Endothelial cell of umbilical vein (primary cell): Measurements from ENCODE around the gene BCR. TPM values are rescaled to one million over a fixed set of nuclear protein-coding genes. Genes with fewer than 3 reads are reported as not detected.

Source experiments
- BruUV-seq: library from RNA; stranded (reverse); fragments of 400-500 nt; replicated peaks from 2 replicates; lab custom pipeline; 2021; lab: Mats Ljungman, UMichigan
- CTCF ChIA-PET: fragments of 300-600, 350-600 bp; sonication (Branson Sonifier 250); formaldehyde crosslinking; loops from one replicate; lab custom pipeline; 2021; ENCODE audit warnings: antibody characterized with exemption, inconsistent platforms; lab: Charles Lee
- POLR2A ChIA-PET: fragments of 300-600, 350-600 bp; sonication (Branson Sonifier 250); formaldehyde crosslinking; loops from one replicate; lab custom pipeline; 2021; ENCODE audit warnings: antibody characterized with exemption, inconsistent platforms; lab: Charles Lee
- DNase-seq: peaks from one replicate; pipeline ENCODE4 v3.0.0-alpha.2; 2011; ENCODE audit warnings: low read depth, low spot score
- FAIRE-seq: peaks from 2 replicates; lab custom pipeline; 2011; peaks lifted over from hg19 to GRCh38; lab: Jason Lieb, UNC
- H2AFZ ChIP-seq: 2 replicates; pipeline ENCODE4 v1.6.0; 2012; ENCODE audit warnings: low read depth, low read length, control low read depth, inconsistent platforms
- H3K27ac ChIP-seq: 2 replicates; pipeline ENCODE4 v1.5.1; 2011; ENCODE audit warnings: low read depth, mild to moderate bottlenecking, control low read depth, low read length, moderate library complexity; ENCODE audit not compliant: insufficient read depth
- H3K27me3 ChIP-seq, 2 experiments: 2 replicates each; pipeline versions ENCODE4 v1.6.0 to v1.6.1; 2011; ENCODE audit warnings: low read length in 2 of 2, mixed read lengths in 1 of 2; ENCODE audit not compliant: control insufficient read depth in 2 of 2, insufficient read depth in 2 of 2
- H3K36me3 ChIP-seq, 2 experiments: 2 replicates in 1 of 2; 3 replicates in 1 of 2; pipeline ENCODE4 v1.5.1; 2011; ENCODE audit warnings: low read length in 2 of 2, mild to moderate bottlenecking in 1 of 2, moderate library complexity in 1 of 2; ENCODE audit not compliant: control insufficient read depth in 2 of 2, insufficient read depth in 2 of 2; ENCODE audit errors: extremely low read depth in 1 of 2
- H3K4me1 ChIP-seq: 3 replicates; pipeline ENCODE4 v1.5.1; 2011; ENCODE audit warnings: mild to moderate bottlenecking, low read length; ENCODE audit not compliant: control insufficient read depth, insufficient read depth; ENCODE audit errors: extremely low read depth
- H3K4me2 ChIP-seq: 2 replicates; pipeline ENCODE4 v1.6.1; 2011; ENCODE audit warnings: low read length, control low read depth, mixed read lengths; ENCODE audit not compliant: insufficient read depth
- H3K4me3 ChIP-seq, 3 experiments: fragments of 200-600 bp in 1 of 3; sonication (generic), shearing (Covaris generic) in 1 of 3; replicated peaks in 1 of 3; 2 replicates each; pipeline ENCODE4 v1.5.1; 2011 to 2016; ENCODE audit warnings: control low read depth in 3 of 3, low read length in 3 of 3, mild to moderate bottlenecking in 2 of 3, inconsistent platforms in 1 of 3, low read depth in 1 of 3, moderate library complexity in 1 of 3; ENCODE audit not compliant: insufficient read depth in 1 of 3
- H3K79me2 ChIP-seq: 2 replicates; pipeline ENCODE4 v1.6.0; 2012; ENCODE audit warnings: low read length, inconsistent platforms; ENCODE audit not compliant: control insufficient read depth, insufficient read depth
- H3K9ac ChIP-seq: replicated peaks from 2 replicates; pipeline ENCODE3; 2011; ENCODE audit warnings: low read length, control low read depth; ENCODE audit not compliant: insufficient read depth; ENCODE audit errors: extremely low read depth
- H3K9me1 ChIP-seq: replicated peaks from 3 replicates; pipeline ENCODE4 v1.6.0; 2011; ENCODE audit warnings: mild to moderate bottlenecking, low read length; ENCODE audit not compliant: control insufficient read depth, insufficient read depth; ENCODE audit errors: extremely low read depth
- H3K9me3 ChIP-seq: replicated peaks from 2 replicates; pipeline ENCODE4 v1.5.1; 2012; ENCODE audit warnings: low read length, inconsistent platforms; ENCODE audit not compliant: control insufficient read depth, insufficient read depth
- H4K20me1 ChIP-seq: replicated peaks from 2 replicates; pipeline ENCODE3; 2011; ENCODE audit warnings: mild to moderate bottlenecking, low read length; ENCODE audit not compliant: control insufficient read depth, insufficient read depth; ENCODE audit errors: extremely low read depth
- CTCF ChIP-seq, 2 donors: IDR thresholded peaks; 1 replicate in 1 of 2; 2 replicates in 1 of 2; pipeline ENCODE4 v1.5.1; 2011; ENCODE audit warnings: low read length in 2 of 2, mild to moderate bottlenecking in 2 of 2, moderate library complexity in 2 of 2, control low read depth in 1 of 2, inconsistent platforms in 1 of 2, low read depth in 1 of 2; ENCODE audit not compliant: insufficient read depth in 1 of 2; ENCODE audit errors: extremely low read depth in 1 of 2
- EZH2 ChIP-seq: IDR thresholded peaks from 2 replicates; pipeline ENCODE4 v1.6.1; 2012; ENCODE audit warnings: borderline replicate concordance, low read depth, mild to moderate bottlenecking, moderate library complexity, low read length, inconsistent platforms; ENCODE audit not compliant: severe bottlenecking
- FOS ChIP-seq: IDR thresholded peaks from 2 replicates; pipeline ENCODE4 v1.6.1; 2011; ENCODE audit warnings: mild to moderate bottlenecking, low read length, moderate library complexity, borderline replicate concordance; ENCODE audit not compliant: insufficient read depth
- JUN ChIP-seq: IDR thresholded peaks from 2 replicates; pipeline ENCODE4 v1.6.1; 2011; ENCODE audit warnings: borderline replicate concordance, low read depth; ENCODE audit not compliant: insufficient read length, insufficient read depth
- POLR2AphosphoS5 ChIP-seq: IDR thresholded peaks from 2 replicates; pipeline ENCODE4 v1.6.1; 2012; ENCODE audit warnings: low read depth, mild to moderate bottlenecking, control low read depth, low read length, moderate library complexity; ENCODE audit not compliant: insufficient read depth
- dilution Hi-C: fragments of 300-500 bp; cut with MboI; formaldehyde crosslinking; loops from one replicate; pipeline ENCODE4 v1.15.0; 2019; ENCODE audit warnings: low sequenced_read_pairs; ENCODE audit not compliant: extremely low pct_ligation_motif_present
- intact Hi-C: fragments of 100-400 bp; cut with micrococcal nuclease; formaldehyde crosslinking; loops from one replicate; pipeline ENCODE4 v1.10.0; 2022
- polyA plus RNA-seq, 4 experiments: library from polyadenylated mRNA; depleted of rRNA in 3 of 4; stranded (reverse) in 3 of 4; unstranded in 1 of 4; fragments of >200 nt; gene quantifications; 2 replicates each; pipeline versions ENCODE4 v1.2.1 to v1.2.3, GENCODE V29; 2011 to 2012; ENCODE audit warnings: missing spikeins in 1 of 4
- total RNA-seq: library from RNA; stranded (reverse); gene quantifications from 2 replicates; pipeline ENCODE4 v1.2.3, GENCODE V29; 2021

The BCR gene
- total and polyA plus RNA-seq, 2 donors (not counting 3 experiments of a cell fraction or from before 2014, with no cell fraction given): 129 to 141 TPM

GRCh38 chr22:23270798-23271596 is 90.7 kb downstream of the BCR start:
- no peak for FAIRE-seq

DNA sequence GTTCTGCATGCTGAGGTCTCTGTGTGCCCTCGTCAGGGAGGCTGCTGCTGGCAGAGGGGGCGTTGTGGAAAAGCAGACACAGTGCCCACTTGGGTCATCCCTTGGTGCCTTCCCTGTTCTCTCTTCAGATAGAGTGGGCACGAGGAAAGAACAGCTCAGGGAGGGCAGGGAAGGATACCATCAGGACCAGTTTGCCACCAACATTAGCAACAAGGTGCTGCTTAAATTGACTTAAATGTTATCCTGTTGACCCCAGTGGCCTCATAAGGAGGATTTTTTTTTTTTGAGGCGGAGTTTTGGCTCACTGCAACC is 91.2 kb downstream of the BCR start:
- Histone ChIP-seq H3K9ac (no peak overlapping the region), H3K4me1 (no peaks in the 10 kb centered on the region), H3K27ac (no peak overlapping the region), H3K27me3 (no peaks in the 10 kb centered on the region), H3K9me1 (no peaks in the 10 kb centered on the region), H2AFZ (no peak overlapping the region), H3K4me2 (no peak overlapping the region), H3K4me3 (no peak overlapping the region), H3K9me3 (no peaks in the 10 kb centered on the region), H3K36me3 (peaks cover 20 to 82% of the 10 kb centered on the region in 2 experiments), H4K20me1 (no peaks in the 10 kb centered on the region), H3K79me2 (peaks cover 4% of the 10 kb centered on the region)
- intact Hi-C loops: no loop called here
- dilution Hi-C loops: no loop called here
- no peak for FAIRE-seq
- POLR2A ChIA-PET: no interaction called here
- DNase-seq: no peak
- no TSS peak for BruUV-seq
- CTCF ChIA-PET: interaction anchor here (3.2 to 3.6 kb wide), 2 partner anchors 11 to 97 kb away, joined by 10 to 14 read pairs; no protein-coding TSS in a partner anchor
- TF ChIP-seq CTCF (IDR thresholded peaks at IDR 0.05; ENCODE audit: extremely low read depth in 1 of 2, insufficient read depth in 1 of 2, low read depth in 1 of 2, low read length in 2 of 2): no peak
- TF ChIP-seq EZH2: no peak
- TF ChIP-seq FOS: no peak

More at GRCh38 chr22:23270798-23271596, 90.7 kb downstream of the BCR start:
- no peak overlapping the region for H3K4me2 ChIP-seq
- no peak for TF ChIP-seq JUN
- no peak for TF ChIP-seq EZH2
- TF ChIP-seq FOS: no peak
- TF ChIP-seq POLR2AphosphoS5: no peak
- H2AFZ ChIP-seq: no peak overlapping the region
- no peak for DNase-seq
- H3K4me3 ChIP-seq: no peak overlapping the region
- intact Hi-C loops: no loop called here
- CTCF ChIA-PET: interaction anchor here (1.2 to 3.6 kb wide), 3 partner anchors 11 to 97 kb away, joined by 3 to 14 read pairs (median 10); no protein-coding TSS in a partner anchor
- H4K20me1 ChIP-seq: no peaks in the 10 kb centered on the region
- no peaks in the 10 kb centered on the region for H3K9me1 ChIP-seq
- no peak overlapping the region for H3K9ac ChIP-seq
- H3K27me3 ChIP-seq: no peaks in the 10 kb centered on the region
- no TSS peak for BruUV-seq
- POLR2A ChIA-PET: no interaction called here
- no peak overlapping the region for H3K27ac ChIP-seq
- peaks cover 20 to 80% of the 10 kb centered on the region in 2 experiments for H3K36me3 ChIP-seq
- H3K9me3 ChIP-seq: no peaks in the 10 kb centered on the region
- no peaks in the 10 kb centered on the region for H3K4me1 ChIP-seq
- dilution Hi-C loops: no loop called here
- H3K79me2 ChIP-seq: peaks cover 4% of the 10 kb centered on the region
